ENCODE results near the gene DSCAML1. TPM values are rescaled to one million over a fixed set of nuclear protein-coding genes. Genes with fewer than 3 reads are reported as not detected.

DSCAML1 gene
- total and polyA plus RNA-seq, 2 of the 8 experiments (the other 6 are each of a cell fraction or from before 2014, with no cell fraction given) = 0.19 to 0.24 TPM

GRCh38 chr11:117488996-117489952 lies 307.7 kb downstream of the DSCAML1 start:
- DNase-seq (ENCODE audit: low read depth in 1 of 2, low spot score in 2 of 2) (no peak), FAIRE-seq (no peak)
- Histone ChIP-seq H2BK5ac (ENCODE audit: low read depth, low read length) (no peak overlapping the region; the same call in 1 of the 2 replicates), H3K4ac (replicated peaks; ENCODE audit: insufficient read length, low read depth, low read length) (no peak overlapping the region), H3K79me2 (ENCODE audit: control insufficient read depth in 1 of 2, insufficient read depth in 2 of 2, low read length in 2 of 2) (no peaks in the 10 kb centered on the region), H3K18ac (ENCODE audit: extremely low read depth, low read length) (0 out of 2 replicates have a peak overlapping the region, but pooled peaks have one; percentile 9), H4K8ac (ENCODE audit: extremely low read depth, insufficient read depth, low read length) (no peak overlapping the region), H3K27ac (ENCODE audit: low read depth, low read length) (no peak overlapping the region), H4K20me1 (replicated peaks in 1 of 2; ENCODE audit: control insufficient read depth in 1 of 2, insufficient read depth in 2 of 2, low read length in 2 of 2) (no peaks in the 10 kb centered on the region), H4K5ac (ENCODE audit: insufficient read length, low read depth, low read length) (no peak overlapping the region), H3K4me3 (ENCODE audit: extremely low read depth in 1 of 4, insufficient read depth in 2 of 4, low read depth in 3 of 4, low read length in 4 of 4) (no peak overlapping the region), H4K91ac (replicated peaks; ENCODE audit: insufficient read length, low read length) (no peak overlapping the region), H3K14ac (ENCODE audit: insufficient read length) (no peak overlapping the region), H3K23ac (ENCODE audit: insufficient read length) (no peak overlapping the region), H2AFZ (ENCODE audit: low read length) (no peak overlapping the region), H3K9ac (replicated peaks in 1 of 4; ENCODE audit: extremely low read depth in 1 of 4, low read depth in 3 of 4, low read length in 3 of 4) (no peak overlapping the region), H2BK15ac (ENCODE audit: low read length) (peak overlapping the region; percentile 61; the same call in 1 of the 2 replicates), H2BK120ac (replicated peaks; ENCODE audit: low read depth, low read length) (no peak overlapping the region), H2AK5ac (ENCODE audit: low read depth, low read length) (no peak overlapping the region), H3K4me1 (replicated peaks in 1 of 4; ENCODE audit: control insufficient read depth in 3 of 4, insufficient read depth in 4 of 4, low read length in 3 of 4) (peaks cover 5 to 20% (median 16%) of the 10 kb centered on the region in 4 experiments), H3K9me3 (ENCODE audit: insufficient read depth in 2 of 2, low read depth in 1 of 2, low read length in 1 of 2) (no peaks in the 10 kb centered on the region), H3K4me2 (ENCODE audit: insufficient read depth in 1 of 2, low read depth in 2 of 2, low read length in 2 of 2) (no peak overlapping the region), H3K36me3 (ENCODE audit: control insufficient read depth in 2 of 4, insufficient read depth in 4 of 4, low read length in 3 of 4) (no peaks in the 10 kb centered on the region), H3K56ac (replicated peaks; ENCODE audit: insufficient read length, low read depth, low read length) (no peak overlapping the region), H2BK12ac (ENCODE audit: low read depth, low read length) (no peak overlapping the region; the same call in 1 of the 2 replicates), H3K79me1 (ENCODE audit: low read depth, low read length) (no peaks in the 10 kb centered on the region), H2BK20ac (ENCODE audit: low read length) (no peak overlapping the region), H3K27me3 (replicated peaks in 1 of 4; ENCODE audit: control insufficient read depth in 3 of 4, extremely low read depth in 1 of 4, insufficient read depth in 3 of 4, low read length in 3 of 4) (peaks cover 0 to 5% (median 0%) of the 10 kb centered on the region in 4 experiments; a peak in 2 of 7 replicates), H3K23me2 (ENCODE audit: low read depth, low read length) (peaks cover 4% of the 10 kb centered on the region; the same call in 1 of the 2 replicates)
- WGBS, 2 experiments (ENCODE audit: extremely low coverage in 1 of 2, insufficient coverage in 1 of 2, insufficient read length in 1 of 2, insufficient replicate concordance in 2 of 2, low coverage in 1 of 2, low lambda C conversion rate in 2 of 2, missing lambda C conversion rate in 1 of 2) = 89% methylated on average over 14 of the region's 14 CpGs; no CpG with 5 or more reads in 1 of the 2 experiments
- ChIA-PET CTCF (ENCODE audit: partially characterized antibody) (interaction anchor here (0.9 to 3.9 kb wide), 9 partner anchors 10 to 107 kb away, joined by 3 to 25 read pairs (median 5); no protein-coding TSS in a partner anchor), POLR2A (ENCODE audit: partially characterized antibody) (interaction anchor here (2.0 kb wide), 1 partner anchor 11 kb away, joined by 5 read pairs; no protein-coding TSS in a partner anchor)
- TF ChIP-seq KDM5A (IDR thresholded peaks at IDR 0.05; ENCODE audit: low read length) (no peak), USF2 (IDR thresholded peaks at IDR 0.05; ENCODE audit: low read length) (no peak), CHD2 (IDR thresholded peaks at IDR 0.05; ENCODE audit: low read length) (no peak), JUND (IDR thresholded peaks at IDR 0.05; ENCODE audit: low read length) (no peak), ATF2 (IDR thresholded peaks at IDR 0.05; ENCODE audit: low read length) (no peak), SAP30 (IDR thresholded peaks at IDR 0.05; ENCODE audit: insufficient read depth, insufficient replicate concordance, low read length) (no peak), CREB1 (IDR thresholded peaks at IDR 0.05) (no peak), BRCA1 (IDR thresholded peaks at IDR 0.05; ENCODE audit: low read depth, low read length) (no peak), POLR2A (IDR thresholded peaks at IDR 0.05; ENCODE audit: control extremely low read depth in 1 of 2, low read depth in 2 of 2, low read length in 2 of 2) (no peak)

Data from H1 (cell line).